Small intestine (tissue), 7 donors: ENCODE measurements around the gene SMIM20. TPM values are rescaled to one million over a fixed set of nuclear protein-coding genes. Genes with fewer than 3 reads are reported as not detected.

ENCODE experiments used
- DNase-seq, 2 donors: peaks; one replicate each; pipeline versions ENCODE4 v3.0.0 to v3.0.0-alpha.2; 2013
- FAIRE-seq: peaks from 2 replicates; lab custom pipeline; 2012; peaks lifted over from hg19 to GRCh38; lab: Jason Lieb, UNC
- H3K27ac ChIP-seq, 3 donors: one replicate each; pipeline ENCODE4 v1.5.1; 2013; ENCODE audit warnings: low read length in 2 of 3, mild to moderate bottlenecking in 2 of 3, control low read depth in 1 of 3, inconsistent platforms in 1 of 3, low read depth in 1 of 3, moderate library complexity in 1 of 3
- H3K27me3 ChIP-seq, 3 donors: one replicate each; pipeline ENCODE4 v1.6.1; 2013; ENCODE audit warnings: low read length in 3 of 3, inconsistent platforms in 1 of 3; ENCODE audit not compliant: control insufficient read depth in 3 of 3, insufficient read depth in 3 of 3
- H3K36me3 ChIP-seq, 3 donors: one replicate each; pipeline ENCODE4 v1.6.1; 2013; ENCODE audit warnings: low read length in 3 of 3, inconsistent platforms in 1 of 3, low read depth in 1 of 3, mild to moderate bottlenecking in 1 of 3, moderate library complexity in 1 of 3; ENCODE audit not compliant: control insufficient read depth in 3 of 3, insufficient read depth in 2 of 3
- H3K4me1 ChIP-seq, 3 donors: one replicate each; pipeline ENCODE4 v1.6.1; 2013; ENCODE audit warnings: low read length in 2 of 3, inconsistent platforms in 1 of 3, low read depth in 1 of 3, mild to moderate bottlenecking in 1 of 3, moderate library complexity in 1 of 3; ENCODE audit not compliant: control insufficient read depth in 3 of 3, insufficient read depth in 2 of 3
- H3K4me3 ChIP-seq, 3 donors: one replicate each; pipeline ENCODE4 v1.5.1; 2013; ENCODE audit warnings: low read length in 3 of 3, control low read depth in 1 of 3, inconsistent platforms in 1 of 3, low read depth in 1 of 3, mild to moderate bottlenecking in 1 of 3, moderate library complexity in 1 of 3
- H3K9me3 ChIP-seq, 2 donors: one replicate each; pipeline ENCODE4 v1.6.1; 2013; ENCODE audit warnings: low read depth in 1 of 2, low read length in 1 of 2; ENCODE audit not compliant: control insufficient read depth in 2 of 2, insufficient read depth in 1 of 2
- WGBS, 3 donors: extraction: QIAGEN DNeasy Blood & Tissue Kit; methylation state at CpG; one replicate each; pipeline ENCODE4 v1.1.7; 2013; 5-methylcytosine and 5-hydroxymethylcytosine counted together
- polyA plus RNA-seq, 4 donors: library from polyadenylated mRNA; stranded (reverse) in 3 of 4; unstranded in 1 of 4; fragments of 200-250 nt in 3 of 4; fragments of 120-200 nt in 1 of 4; gene quantifications; one replicate each; pipeline versions ENCODE4 v1.2.1 to v1.2.3, GENCODE V29; 2013
- donor health status: healthy with polysubstance abuse.
- donor health status: control.
- donor health status: control.
- donor health status: Bipolar disorder and iron deficiency.
- donor health status: healthy.

The SMIM20 gene
- polyA plus RNA-seq, 4 donors = 50.1 to 101 (median 75.5) TPM

GRCh38 chr4:25925486-25926201 lies 11.6 kb downstream of the SMIM20 start:
- Histone ChIP-seq H3K27me3 (no peaks in the 10 kb centered on the region), H3K27ac (no peak overlapping the region), H3K9me3 (no peaks in the 10 kb centered on the region), H3K4me1 (peaks cover 0 to 6% (median 0%) of the 10 kb centered on the region in 3 donors), H3K4me3 (no peak overlapping the region), H3K36me3 (peaks cover 0 to 22% (median 7%) of the 10 kb centered on the region in 3 donors)
- DNase-seq (peak; percentile 57 to 79), FAIRE-seq (no peak)
- WGBS, 3 donors = 15 to 52% (median 30%) methylated on average over 11 of the region's 11 CpGs

DNA sequence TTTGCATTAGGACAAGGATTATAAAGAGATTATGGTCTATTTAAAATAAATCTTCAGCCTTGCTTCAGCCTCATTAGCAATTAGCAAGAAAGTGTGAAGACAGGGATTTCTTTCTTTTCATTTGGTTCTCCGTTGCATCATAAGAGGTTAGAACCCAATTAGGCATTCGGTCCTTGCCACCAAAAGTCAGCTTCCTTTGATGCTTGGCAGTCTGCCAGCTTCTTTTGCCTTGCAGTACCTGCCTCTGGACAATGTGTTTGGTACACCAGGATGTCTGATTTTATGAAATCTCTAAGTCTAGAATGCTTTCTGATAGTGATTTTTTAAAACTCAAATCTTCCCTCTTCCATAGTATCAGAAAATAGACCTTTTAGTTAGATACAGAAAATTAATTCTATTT lies 12.4 kb downstream of the SMIM20 start:
- H3K27ac ChIP-seq = no peak overlapping the region
- 52 to 70% (median 66%) methylated on average over 2 of the region's 2 CpGs for WGBS, 3 donors
- H3K4me3 ChIP-seq = no peak overlapping the region
- H3K27me3 ChIP-seq = no peaks in the 10 kb centered on the region
- H3K4me1 ChIP-seq = peaks cover 0 to 6% (median 0%) of the 10 kb centered on the region in 3 donors
- no peaks in the 10 kb centered on the region for H3K9me3 ChIP-seq
- peaks cover 0 to 16% (median 7%) of the 10 kb centered on the region in 3 donors for H3K36me3 ChIP-seq
- DNase-seq (no peak), FAIRE-seq (no peak)

DNA sequence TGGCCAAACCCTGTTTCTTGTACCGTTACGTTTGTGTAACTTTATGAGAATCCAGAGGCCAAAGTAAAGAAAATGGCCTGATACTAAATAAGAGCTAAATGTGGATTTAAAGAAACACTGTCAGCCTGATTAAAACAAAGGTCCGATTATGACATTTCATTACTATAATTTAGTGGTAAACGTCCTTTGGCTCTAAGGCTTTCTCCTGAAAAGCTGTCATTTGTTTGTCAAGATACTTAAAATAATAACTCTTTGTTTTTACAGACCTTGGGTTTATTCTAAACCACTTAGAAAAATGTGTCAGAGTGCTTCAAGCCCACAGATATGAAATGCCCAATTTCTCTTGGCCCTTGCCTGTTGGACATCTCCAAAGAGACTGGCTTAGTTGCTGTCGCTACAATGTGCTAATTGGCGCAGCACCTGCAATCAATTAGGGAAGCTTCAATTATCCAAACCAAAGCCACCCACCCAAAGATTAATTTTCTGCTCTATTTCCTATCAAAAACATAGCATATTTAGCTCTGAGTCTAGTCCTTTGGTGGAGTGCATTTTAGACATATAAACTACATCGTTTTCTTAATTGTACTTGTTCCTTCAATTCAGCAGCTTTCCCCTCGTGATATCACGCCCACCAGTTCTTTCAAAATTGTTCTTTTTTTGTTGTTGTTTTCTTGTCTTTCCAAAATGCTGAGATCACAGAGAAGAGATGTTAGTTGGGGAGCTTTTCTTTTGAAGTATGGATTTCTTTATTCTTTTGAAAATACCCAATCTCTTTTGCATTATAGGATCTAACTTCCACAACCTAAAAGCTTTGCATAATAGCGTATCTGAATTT lies 13.6 kb downstream of the SMIM20 start:
- FAIRE-seq = no peak
- WGBS, 3 donors = 88 to 92% (median 90%) methylated on average over 10 of the region's 10 CpGs
- no peak overlapping the region for H3K4me3 ChIP-seq

DNA sequence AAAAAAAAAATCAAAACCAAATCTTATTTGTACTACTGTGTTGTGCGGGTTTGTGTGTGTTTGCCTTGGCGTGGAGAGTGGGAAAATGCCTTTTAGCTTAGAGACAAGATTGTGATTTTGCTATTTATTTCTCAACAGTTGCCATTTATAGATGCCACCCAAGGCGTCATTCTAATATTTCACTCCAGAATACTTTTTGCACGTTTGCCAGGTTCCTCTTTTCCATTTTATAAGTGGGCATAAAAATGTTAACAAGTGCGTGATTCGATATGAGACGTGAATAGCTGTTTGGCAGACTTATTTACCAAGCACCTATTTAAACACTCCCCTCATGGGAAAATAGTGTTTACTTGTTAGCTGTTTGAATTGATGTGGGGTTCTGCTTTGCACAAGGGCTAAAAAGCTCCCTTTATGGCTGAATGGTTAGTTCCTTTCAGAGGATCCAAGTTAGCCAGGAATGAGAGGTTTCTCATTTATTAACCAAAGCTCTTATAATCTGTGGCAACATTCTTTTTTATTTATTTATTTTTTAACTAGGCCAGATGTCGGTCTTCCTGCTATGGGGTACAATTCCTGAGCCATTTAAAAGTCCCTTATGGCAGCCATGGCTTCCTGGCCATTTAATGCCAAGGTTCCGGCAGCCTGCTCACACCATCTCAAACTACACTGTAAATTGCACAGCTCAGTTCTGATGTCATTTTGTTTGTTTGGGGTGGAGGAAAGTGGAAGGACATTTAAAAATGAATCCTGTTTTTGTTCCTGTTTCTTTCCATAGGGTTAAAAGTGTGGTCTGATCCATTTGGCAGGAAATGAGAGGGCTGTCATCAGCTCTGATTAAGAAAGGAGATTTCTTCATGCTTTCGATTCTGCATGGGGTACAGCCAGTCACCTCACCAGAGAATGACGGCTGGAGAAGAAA lies 14.6 kb downstream of the SMIM20 start:
- H3K4me1 ChIP-seq = peaks cover 0 to 6% (median 0%) of the 10 kb centered on the region in 3 donors
- no peak for FAIRE-seq
- H3K4me3 ChIP-seq = no peak overlapping the region
- no peaks in the 10 kb centered on the region for H3K27me3 ChIP-seq
- H3K36me3 ChIP-seq = peaks cover 0 to 5% (median 4%) of the 10 kb centered on the region in 3 donors
- 75 to 87% (median 76%) methylated on average over 11 of the region's 11 CpGs for WGBS, 3 donors
- peak overlapping the region in 1 of 3 donors; percentile 29 for H3K27ac ChIP-seq
- DNase-seq = no peak
- H3K9me3 ChIP-seq = no peaks in the 10 kb centered on the region

More for the DNA sequence above, 13.6 kb downstream of the SMIM20 start:
- no peaks in the 10 kb centered on the region for H3K27me3 ChIP-seq
- no peaks in the 10 kb centered on the region for H3K9me3 ChIP-seq
- no peak overlapping the region for H3K27ac ChIP-seq
- DNase-seq = no peak
- peaks cover 0 to 9% (median 4%) of the 10 kb centered on the region in 3 donors for H3K36me3 ChIP-seq
- H3K4me1 ChIP-seq = peaks cover 0 to 6% (median 0%) of the 10 kb centered on the region in 3 donors

DNA sequence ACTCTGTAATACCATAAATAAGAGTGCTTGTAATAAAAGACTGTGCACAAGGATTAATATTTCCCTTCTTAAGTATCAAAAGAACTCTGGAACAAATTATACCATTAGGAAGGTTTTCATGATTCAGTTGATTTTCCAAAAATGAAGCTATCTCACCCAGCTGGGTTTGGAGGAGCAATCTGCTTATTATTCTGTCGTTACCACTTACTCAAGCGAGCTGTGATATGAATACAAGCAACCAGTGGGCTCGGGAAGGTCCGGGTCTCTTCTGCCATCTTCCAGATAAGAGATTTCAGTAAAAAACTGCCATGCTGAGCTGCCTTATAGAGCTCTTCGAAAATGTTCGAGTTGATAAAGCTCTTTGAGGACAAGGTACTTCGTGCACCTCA lies 15.3 kb downstream of the SMIM20 start:
- no peak overlapping the region for H3K27ac ChIP-seq
- WGBS, 3 donors = 86 to 93% (median 87%) methylated on average over 7 of the region's 7 CpGs

GRCh38 chr4:25930731-25931354 lies 16.8 kb downstream of the SMIM20 start:
- WGBS, 3 donors = 65 to 76% (median 72%) methylated on average over 6 of the region's 6 CpGs
- no peak overlapping the region for H3K27ac ChIP-seq
- no peak overlapping the region for H3K4me3 ChIP-seq
- H3K4me1 ChIP-seq = no peaks in the 10 kb centered on the region
- DNase-seq (no peak), FAIRE-seq (no peak)
- no peaks in the 10 kb centered on the region for H3K27me3 ChIP-seq
- no peaks in the 10 kb centered on the region for H3K9me3 ChIP-seq
- peaks cover 0 to 2% (median 2%) of the 10 kb centered on the region in 3 donors for H3K36me3 ChIP-seq

More for the DNA sequence above, 15.3 kb downstream of the SMIM20 start:
- Histone ChIP-seq H3K9me3 (no peaks in the 10 kb centered on the region), H3K36me3 (peaks cover 0 to 2% (median 2%) of the 10 kb centered on the region in 3 donors), H3K27me3 (no peaks in the 10 kb centered on the region), H3K4me3 (no peak overlapping the region), H3K4me1 (peaks cover 0 to 6% (median 0%) of the 10 kb centered on the region in 3 donors)
- DNase-seq (no peak), FAIRE-seq (no peak)

DNA sequence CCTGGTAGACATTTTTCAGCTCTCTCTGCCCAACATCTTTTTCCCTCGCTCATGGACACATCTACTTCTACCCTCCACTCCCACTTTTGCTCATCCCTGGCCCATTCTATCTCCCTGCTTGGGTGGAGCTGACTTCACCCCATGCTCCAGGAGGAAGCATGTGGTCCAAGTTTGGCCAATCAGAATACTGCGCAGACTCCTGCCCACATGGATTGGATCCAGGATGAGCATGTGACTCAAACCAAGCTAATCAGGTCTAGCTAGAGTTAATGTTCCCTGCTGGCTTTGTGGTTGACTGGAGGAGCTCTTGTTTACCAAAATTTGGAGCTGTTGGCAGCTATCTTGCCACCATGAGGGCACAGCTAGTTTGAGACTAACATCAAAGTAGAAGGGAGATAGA lies 22.7 kb downstream of the SMIM20 start:
- Histone ChIP-seq H3K4me1 (no peaks in the 10 kb centered on the region), H3K27me3 (no peaks in the 10 kb centered on the region), H3K36me3 (no peaks in the 10 kb centered on the region), H3K4me3 (no peak overlapping the region), H3K27ac (no peak overlapping the region), H3K9me3 (no peaks in the 10 kb centered on the region)
- no peak for DNase-seq
- 94 to 100% (median 99%) methylated on average over 2 of the region's 2 CpGs for WGBS, 3 donors
- no peak for FAIRE-seq
